ENCODE results near the gene TAF4.
"Not testable (repeated sequence)": the region's sequence is repeated elsewhere in the genome, so short reads cannot be mapped to it uniquely, and the experiment has no call there.

TAF4 gene

GRCh38 chr20:61955668-61956395 is 109.8 kb downstream of the TAF4 start:
- no peaks in the 10 kb centered on the region for H3K36me3 Mint-ChIP-seq
- no peak for DNase-seq
- no peaks in the 10 kb centered on the region for H3K4me1 Mint-ChIP-seq
- H3K27me3 Mint-ChIP-seq: peaks cover 20 to 34% of the 10 kb centered on the region in 2 donors
- H3K4me3 Mint-ChIP-seq: no peak overlapping the region
- H3K27ac Mint-ChIP-seq: no peak overlapping the region
- no peaks in the 10 kb centered on the region for H3K9me3 Mint-ChIP-seq
- no peak for ATAC-seq (replicated peaks)

GRCh38 chr20:61954276-61955021 is 111.2 kb downstream of the TAF4 start:
- peaks cover 24 to 34% of the 10 kb centered on the region in 2 donors for H3K27me3 Mint-ChIP-seq
- no peak for ATAC-seq (replicated peaks)
- DNase-seq: no peak
- no peak overlapping the region for H3K4me3 Mint-ChIP-seq
- no peaks in the 10 kb centered on the region for H3K9me3 Mint-ChIP-seq
- no peaks in the 10 kb centered on the region for H3K36me3 Mint-ChIP-seq
- no peaks in the 10 kb centered on the region for H3K4me1 Mint-ChIP-seq
- no peak overlapping the region for H3K27ac Mint-ChIP-seq

- Mint-ChIP-seq H3K4me3 (no peak overlapping the region), H3K27me3 (peaks cover 24 to 34% of the 10 kb centered on the region in 2 donors), H3K9me3 (no peaks in the 10 kb centered on the region), H3K27ac (no peak overlapping the region), H3K36me3 (no peaks in the 10 kb centered on the region), H3K4me1 (no peaks in the 10 kb centered on the region)
- ATAC-seq (replicated peaks) (no peak), DNase-seq (no peak)
Observed at GRCh38 chr20:61953037-61954021, 112.4 kb downstream of the TAF4 start.

GRCh38 chr20:61951695-61952533 is 113.8 kb downstream of the TAF4 start:
- no peaks in the 10 kb centered on the region for H3K4me1 Mint-ChIP-seq
- H3K4me3 Mint-ChIP-seq: no peak overlapping the region
- H3K27me3 Mint-ChIP-seq: peaks cover 18 to 34% of the 10 kb centered on the region in 2 donors
- no peaks in the 10 kb centered on the region for H3K36me3 Mint-ChIP-seq
- no peak for DNase-seq
- no peak overlapping the region for H3K27ac Mint-ChIP-seq
- H3K9me3 Mint-ChIP-seq: no peaks in the 10 kb centered on the region
- ATAC-seq (replicated peaks): no peak

GRCh38 chr20:61950641-61951071 is 115.0 kb downstream of the TAF4 start:
- Mint-ChIP-seq H3K4me1 (no peaks in the 10 kb centered on the region), H3K4me3 (no peak overlapping the region), H3K9me3 (no peaks in the 10 kb centered on the region), H3K27me3 (peaks cover 18 to 34% of the 10 kb centered on the region in 2 donors), H3K36me3 (no peaks in the 10 kb centered on the region), H3K27ac (no peak overlapping the region)
- ATAC-seq (replicated peaks): no peak
- no peak for DNase-seq

- Mint-ChIP-seq H3K36me3 (no peaks in the 10 kb centered on the region), H3K27ac (no peak overlapping the region), H3K4me1 (no peaks in the 10 kb centered on the region), H3K9me3 (no peaks in the 10 kb centered on the region), H3K27me3 (peaks cover 18 to 28% of the 10 kb centered on the region in 2 donors), H3K4me3 (no peak overlapping the region)
- DNase-seq: no peak
- ATAC-seq (replicated peaks): no peak
Observed at GRCh38 chr20:61949714-61950640, 115.7 kb downstream of the TAF4 start.

- H3K36me3 Mint-ChIP-seq: no peaks in the 10 kb centered on the region
- no peaks in the 10 kb centered on the region for H3K4me1 Mint-ChIP-seq
- no peaks in the 10 kb centered on the region for H3K9me3 Mint-ChIP-seq
- ATAC-seq (replicated peaks) (no peak), DNase-seq (no peak)
- H3K27me3 Mint-ChIP-seq: peaks cover 12 to 22% of the 10 kb centered on the region in 2 donors
- no peak overlapping the region for H3K4me3 Mint-ChIP-seq
- H3K27ac Mint-ChIP-seq: no peak overlapping the region
Observed at GRCh38 chr20:61949363-61949713, 116.3 kb downstream of the TAF4 start.

- no peak for ATAC-seq (replicated peaks)
- Mint-ChIP-seq H3K4me1 (no peaks in the 10 kb centered on the region), H3K4me3 (no peak overlapping the region), H3K27ac (no peak overlapping the region), H3K27me3 (peaks cover 12 to 18% of the 10 kb centered on the region in 2 donors), H3K9me3 (no peaks in the 10 kb centered on the region), H3K36me3 (no peaks in the 10 kb centered on the region)
- DNase-seq: no peak
Observed at GRCh38 chr20:61948586-61949362, 116.9 kb downstream of the TAF4 start.

- H3K9me3 Mint-ChIP-seq; H3K4me1 Mint-ChIP-seq; H3K27ac Mint-ChIP-seq; H3K36me3 Mint-ChIP-seq; DNase-seq; ATAC-seq (replicated peaks); H3K4me3 Mint-ChIP-seq: not testable (repeated sequence)
- H3K27me3 Mint-ChIP-seq: peaks cover 9 to 15% of the 10 kb centered on the region in 2 donors
Observed at GRCh38 chr20:61948056-61948455, 117.6 kb downstream of the TAF4 start.

- not testable (repeated sequence) for H3K27me3 Mint-ChIP-seq; H3K9me3 Mint-ChIP-seq; H3K4me3 Mint-ChIP-seq; ATAC-seq (replicated peaks); H3K4me1 Mint-ChIP-seq; H3K36me3 Mint-ChIP-seq; H3K27ac Mint-ChIP-seq; DNase-seq
Observed at GRCh38 chr20:61945495-61945894, 120.2 kb downstream of the TAF4 start.

- not testable (repeated sequence) for DNase-seq; H3K27me3 Mint-ChIP-seq; ATAC-seq (replicated peaks); H3K4me1 Mint-ChIP-seq; H3K9me3 Mint-ChIP-seq; H3K27ac Mint-ChIP-seq; H3K4me3 Mint-ChIP-seq; H3K36me3 Mint-ChIP-seq
Observed at GRCh38 chr20:61944967-61945366, 120.7 kb downstream of the TAF4 start.

GRCh38 chr20:61942526-61942925 is 123.2 kb downstream of the TAF4 start:
- DNase-seq (no peak), ATAC-seq (replicated peaks) (no peak)
- no peaks in the 10 kb centered on the region for H3K9me3 Mint-ChIP-seq
- no peak overlapping the region for H3K27ac Mint-ChIP-seq
- no peaks in the 10 kb centered on the region for H3K27me3 Mint-ChIP-seq
- H3K4me1 Mint-ChIP-seq: no peaks in the 10 kb centered on the region
- H3K4me3 Mint-ChIP-seq: no peak overlapping the region
- H3K36me3 Mint-ChIP-seq: no peaks in the 10 kb centered on the region
